IMR-90 (cell line): ENCODE results near the gene SDHB. TPM values are rescaled to one million over a fixed set of nuclear protein-coding genes. Genes with fewer than 3 reads are reported as not detected.

Source experiments
- ATAC-seq: fragments of 200-7000 bp; cut with Tn5 transposase; 2 replicates; pipeline ENCODE4 v1.9.1; 2020; ENCODE audit warnings: low read depth, mild to moderate bottlenecking, moderate library complexity
- BruUV-seq: library from RNA; stranded (reverse); fragments of 400-500 nt; replicated peaks from 2 replicates; lab custom pipeline; 2021; lab: Mats Ljungman, UMichigan
- CTCF ChIA-PET: fragments of 300-600 bp; formaldehyde crosslinking; extraction: SDS; loops from one replicate; lab custom pipeline; 2021; ENCODE audit warnings: antibody characterized with exemption; lab: Yijun Ruan, JAX
- POLR2A ChIA-PET: fragments of 300-600 bp; sonication (Branson Sonifier 250); formaldehyde crosslinking; loops from one replicate; lab custom pipeline; 2022; ENCODE audit warnings: antibody characterized with exemption; ENCODE audit not compliant: unreplicated experiment; lab: Charles Lee
- DNase-seq: peaks from one replicate; pipeline ENCODE4 v3.0.0; 2013
- H2AFZ ChIP-seq: replicated peaks from 2 replicates; pipeline ENCODE3; 2013; ENCODE audit warnings: low read length, mild to moderate bottlenecking; ENCODE audit not compliant: poor library complexity
- H2AK5ac ChIP-seq: 2 replicates; pipeline ENCODE4 v1.6.1; 2013; ENCODE audit warnings: low read depth, low read length, inconsistent platforms
- H2AK9ac ChIP-seq: replicated peaks from 2 replicates; pipeline ENCODE3; 2013; ENCODE audit warnings: mild to moderate bottlenecking, low read depth, low read length, moderate library complexity; ENCODE audit not compliant: poor library complexity
- H2BK120ac ChIP-seq: 2 replicates; pipeline ENCODE4 v1.6.1; 2013; ENCODE audit warnings: low read depth, low read length, inconsistent platforms
- H2BK15ac ChIP-seq: 3 replicates; pipeline ENCODE4 v1.6.1; 2013; ENCODE audit warnings: low read depth, low read length, inconsistent platforms
- H2BK20ac ChIP-seq: 2 replicates; pipeline ENCODE4 v1.6.1; 2013; ENCODE audit warnings: low read depth, mild to moderate bottlenecking, inconsistent platforms, low read length, moderate library complexity
- H2BK5ac ChIP-seq: 2 replicates; pipeline ENCODE4 v1.6.1; 2013; ENCODE audit warnings: mild to moderate bottlenecking, low read depth, low read length, inconsistent platforms; ENCODE audit not compliant: poor library complexity, severe bottlenecking
- H3K14ac ChIP-seq: replicated peaks from 2 replicates; pipeline ENCODE4 v1.6.1; 2013; ENCODE audit warnings: low read depth, low read length, inconsistent platforms
- H3K18ac ChIP-seq: 2 replicates; pipeline ENCODE4 v1.6.1; 2013; ENCODE audit warnings: low read depth, low read length, control low read depth
- H3K23ac ChIP-seq: 2 replicates; pipeline ENCODE4 v1.6.1; 2013; ENCODE audit warnings: low read depth, low read length, inconsistent platforms
- H3K27ac ChIP-seq: 2 replicates; pipeline ENCODE4 v1.5.1; 2013; ENCODE audit warnings: mild to moderate bottlenecking, control low read depth, low read length; ENCODE audit not compliant: insufficient read depth
- H3K27me3 ChIP-seq: 2 replicates; pipeline ENCODE4 v1.6.1; 2013; ENCODE audit warnings: low read length; ENCODE audit not compliant: control insufficient read depth, insufficient read depth
- H3K36me3 ChIP-seq: 2 replicates; pipeline ENCODE4 v1.6.1; 2013; ENCODE audit warnings: low read length, mixed read lengths; ENCODE audit not compliant: control insufficient read depth, insufficient read depth
- H3K4ac ChIP-seq: 2 replicates; pipeline ENCODE4 v1.6.1; 2013; ENCODE audit warnings: low read depth, low read length, inconsistent platforms
- H3K4me1 ChIP-seq: 2 replicates; pipeline ENCODE4 v1.6.1; 2013; ENCODE audit warnings: low read length, mixed read lengths; ENCODE audit not compliant: control insufficient read depth, insufficient read depth
- H3K4me2 ChIP-seq: 2 replicates; pipeline ENCODE4 v1.6.1; 2013; ENCODE audit warnings: low read depth, mild to moderate bottlenecking, control low read depth, low read length, moderate library complexity
- H3K4me3 ChIP-seq: 2 replicates; pipeline ENCODE4 v1.5.1; 2013; ENCODE audit warnings: low read depth, mild to moderate bottlenecking, control low read depth, low read length, moderate library complexity; ENCODE audit not compliant: insufficient read depth
- H3K56ac ChIP-seq: 2 replicates; pipeline ENCODE4 v1.6.1; 2013; ENCODE audit warnings: low read length, inconsistent platforms; ENCODE audit not compliant: insufficient read depth; ENCODE audit errors: extremely low read depth
- H3K79me1 ChIP-seq, 2 experiments: 2 replicates each; pipeline ENCODE4 v1.6.1; 2013; ENCODE audit warnings: low read length in 2 of 2, inconsistent platforms in 1 of 2, low read depth in 1 of 2
- H3K9ac ChIP-seq: 2 replicates; pipeline ENCODE4 v1.6.1; 2013; ENCODE audit warnings: low read depth, low read length, control low read depth
- H3K9me1 ChIP-seq: 2 replicates; pipeline ENCODE4 v1.6.1; 2013; ENCODE audit warnings: low read length, inconsistent platforms; ENCODE audit not compliant: insufficient read depth
- H3K9me3 ChIP-seq: 2 replicates; pipeline ENCODE4 v1.6.1; 2013; ENCODE audit warnings: low read length; ENCODE audit not compliant: control insufficient read depth, insufficient read depth
- H4K20me1 ChIP-seq: 2 replicates; pipeline ENCODE4 v1.6.1; 2013; ENCODE audit warnings: low read length, inconsistent platforms; ENCODE audit not compliant: insufficient read depth
- H4K5ac ChIP-seq: 2 replicates; pipeline ENCODE4 v1.6.1; 2013; ENCODE audit warnings: mild to moderate bottlenecking, low read depth, low read length, control low read depth
- H4K8ac ChIP-seq, 2 experiments: 2 replicates each; pipeline ENCODE4 v1.6.1; 2013; ENCODE audit warnings: low read depth in 2 of 2, low read length in 2 of 2, control low read depth in 1 of 2, inconsistent platforms in 1 of 2
- H4K91ac ChIP-seq: 2 replicates; pipeline ENCODE4 v1.6.1; 2013; ENCODE audit warnings: low read depth, low read length, inconsistent platforms; ENCODE audit not compliant: insufficient read depth
- CEBPB ChIP-seq: IDR thresholded peaks from 2 replicates; pipeline ENCODE4 v1.6.1; 2012; ENCODE audit warnings: low read depth, low read length, improper control_type of control experiment
- CHD1 ChIP-seq: IDR thresholded peaks from 2 replicates; pipeline ENCODE4 v1.6.1; 2012; ENCODE audit warnings: low read depth, low read length, improper control_type of control experiment
- CTCF ChIP-seq: conservative IDR thresholded peaks from 2 replicates; pipeline ENCODE4 v1.5.1; 2012; ENCODE audit warnings: mild to moderate bottlenecking, low read depth, low read length, improper control_type of control experiment
- ELK1 ChIP-seq: fragments of 150-350 bp; IDR thresholded peaks from 2 replicates; pipeline ENCODE4 v1.6.1; 2016; ENCODE audit warnings: low read depth, mild to moderate bottlenecking, low read length, moderate library complexity, borderline replicate concordance
- FOS ChIP-seq: fragments of 150-350 bp; IDR thresholded peaks from 2 replicates; pipeline ENCODE4 v1.6.1; 2016; ENCODE audit warnings: low read depth, low read length
- MAFK ChIP-seq: IDR thresholded peaks from 2 replicates; pipeline ENCODE4 v1.6.1; 2012; ENCODE audit warnings: low read depth, low read length, improper control_type of control experiment
- MAZ ChIP-seq: IDR thresholded peaks from 2 replicates; pipeline ENCODE4 v1.6.1; 2012; ENCODE audit warnings: low read depth, mild to moderate bottlenecking, low read length, improper control_type of control experiment, moderate library complexity, borderline replicate concordance
- MXI1 ChIP-seq: IDR thresholded peaks from 2 replicates; pipeline ENCODE4 v1.6.1; 2012; ENCODE audit warnings: low read depth, mild to moderate bottlenecking, low read length, moderate library complexity, borderline replicate concordance
- POLR2A ChIP-seq: IDR thresholded peaks from 2 replicates; pipeline ENCODE4 v1.6.1; 2012; ENCODE audit warnings: mild to moderate bottlenecking, low read depth, low read length
- RAD21 ChIP-seq: IDR thresholded peaks from 2 replicates; pipeline ENCODE4 v1.6.1; 2012; ENCODE audit warnings: low read length, improper control_type of control experiment
- RCOR1 ChIP-seq: IDR thresholded peaks from 2 replicates; pipeline ENCODE4 v1.6.1; 2012; ENCODE audit warnings: mild to moderate bottlenecking, low read length, improper control_type of control experiment; ENCODE audit not compliant: insufficient replicate concordance
- RFX5 ChIP-seq: IDR thresholded peaks from 2 replicates; pipeline ENCODE4 v1.8.0; 2012; ENCODE audit warnings: low read depth, mild to moderate bottlenecking, low read length, moderate library complexity
- SMC3 ChIP-seq: fragments of 150-350 bp; IDR thresholded peaks from 2 replicates; pipeline ENCODE4 v1.6.1; 2016; ENCODE audit warnings: low read depth, mild to moderate bottlenecking, antibody characterized with exemption, low read length, moderate library complexity
- USF2 ChIP-seq: fragments of 150-350 bp; IDR thresholded peaks from 2 replicates; pipeline ENCODE4 v1.6.1; 2017; ENCODE audit warnings: mild to moderate bottlenecking, antibody characterized with exemption, low read length, low read depth
- WGBS, 2 experiments: methylation state at CpG; one replicate each; pipeline versions ENCODE4 v1.1.5 to v1.1.7; 2013; ENCODE audit warnings: missing lambda C conversion rate in 2 of 2; ENCODE audit not compliant: insufficient read length in 1 of 2; ENCODE audit errors: extremely low coverage in 2 of 2; 5-methylcytosine and 5-hydroxymethylcytosine counted together
- dilution Hi-C: fragments of 300-500 bp; cut with HindIII; formaldehyde crosslinking; loops from one replicate; pipeline ENCODE4 v1.14.3; 2018; ENCODE audit warnings: low sequenced_read_pairs; ENCODE audit not compliant: unreplicated experiment
- in situ Hi-C: fragments of 300-500 bp; cut with MboI; formaldehyde crosslinking; loops from 3 replicates; pipeline ENCODE4 v1.14.3; 2019; ENCODE audit warnings: low sequenced_read_pairs, inconsistent platforms, mixed read lengths
- intact Hi-C: fragments of 100-400 bp; cut with micrococcal nuclease; formaldehyde crosslinking; loops from 2 replicates; pipeline ENCODE4 v1.10.0; 2022
- polyA plus RNA-seq, 3 experiments: library from polyadenylated mRNA; depleted of rRNA; stranded (reverse); fragments of >200 nt; gene quantifications; 2 replicates each; pipeline ENCODE4 v1.2.3, GENCODE V29; 2012; ENCODE audit warnings: low replicate concordance in 1 of 3
- total RNA-seq: library from RNA; depleted of rRNA; stranded (reverse); fragments of >200 nt; gene quantifications from 2 replicates; pipeline ENCODE4 v1.2.3, GENCODE V29; 2012

The SDHB gene
- total and polyA plus RNA-seq, 2 of the 4 experiments (the other 2 are of a cell fraction): 122 to 206 TPM

GRCh38 chr1:17004466-17005364 is 49.1 kb downstream of the SDHB start:
- no peak overlapping the region for H2BK5ac ChIP-seq
- H3K56ac ChIP-seq: no peak overlapping the region
- no peak overlapping the region for H3K4me2 ChIP-seq
- H2AK5ac ChIP-seq: no peak overlapping the region
- ChIA-PET CTCF (no interaction called here), POLR2A (no interaction called here)
- in situ Hi-C loops (no loop called here), intact Hi-C loops (no loop called here), dilution Hi-C loops (no loop called here)
- ATAC-seq (no peak), DNase-seq (no peak)
- H2BK20ac ChIP-seq: no peak overlapping the region
- no peak overlapping the region for H4K91ac ChIP-seq
- no peak overlapping the region for H3K4me3 ChIP-seq
- no peak overlapping the region for H2BK120ac ChIP-seq
- WGBS, 2 experiments: 81% methylated on average over 3 of the region's 24 CpGs; no CpG with 5 or more reads in 1 of the 2 experiments
- no peak overlapping the region for H3K4ac ChIP-seq
- no peak overlapping the region for H4K8ac ChIP-seq
- H3K79me1 ChIP-seq: 0 out of 4 replicates have a peak, but pooled peaks cover under 1 to 4% of the 10 kb centered on the region in 2 experiments
- H4K5ac ChIP-seq: no peak overlapping the region
- no peak overlapping the region for H3K14ac ChIP-seq
- H3K27me3 ChIP-seq: no peaks in the 10 kb centered on the region
- no TSS peak for BruUV-seq
- peak overlapping the region; percentile 51 for H2AFZ ChIP-seq
- no peaks in the 10 kb centered on the region; the same call in 1 of the 2 replicates for H3K9me1 ChIP-seq
- peaks cover 2% of the 10 kb centered on the region; the same call in 1 of the 2 replicates for H3K4me1 ChIP-seq
- no peak overlapping the region for H3K27ac ChIP-seq
- H3K18ac ChIP-seq: no peak overlapping the region
- no peak overlapping the region for H3K9ac ChIP-seq
- H4K20me1 ChIP-seq: peaks cover 15% of the 10 kb centered on the region
- no peak overlapping the region for H2BK15ac ChIP-seq
- H3K36me3 ChIP-seq: peaks cover 22% of the 10 kb centered on the region
- H3K9me3 ChIP-seq: no peaks in the 10 kb centered on the region
- peak overlapping the region; percentile 5 for H2AK9ac ChIP-seq
- H3K23ac ChIP-seq: no peak overlapping the region
- no peak for TF ChIP-seq SMC3
- TF ChIP-seq MAZ: no peak
- no peak for TF ChIP-seq POLR2A
- no peak for TF ChIP-seq ELK1
- TF ChIP-seq FOS: no peak
- TF ChIP-seq MAFK: no peak
- no peak for TF ChIP-seq USF2
- peak; percentile 5; the same call in 1 of the 2 replicates for TF ChIP-seq RAD21
- TF ChIP-seq MXI1: no peak
- no peak for TF ChIP-seq CHD1
- no peak for TF ChIP-seq RCOR1
- 0 out of 2 replicates have a peak, but pooled peaks have one; percentile 8 for TF ChIP-seq CTCF
- TF ChIP-seq RFX5: no peak
- TF ChIP-seq CEBPB: no peak
